Stimulated activated CD4-positive, alpha-beta T cell treated with anti-CD3 and anti-CD28 coated beads, Interleukin-12 subunit alpha, Interleukin-12 subunit beta, amount 100 ng/mL, for 24 hours (primary cell): ENCODE data around the gene CEBPZOS.
"Not testable (repeated sequence)": the region's sequence is repeated elsewhere in the genome, so short reads cannot be mapped to it uniquely, and the experiment has no call there.

ENCODE experiments used
- DNase-seq, 2 experiments: peaks; one replicate each; pipeline ENCODE4 v3.0.0-alpha.2; 2020; ENCODE audit warnings: low read depth in 2 of 2

CEBPZOS gene

GRCh38 chr2:37191253-37191652 lies 5.0 kb upstream of the CEBPZOS start:
- no peak for DNase-seq

- no peak for DNase-seq
Measured at GRCh38 chr2:37191747-37192146, 4.5 kb upstream of the CEBPZOS start.

- DNase-seq = no peak
Measured at GRCh38 chr2:37192551-37192950, 3.7 kb upstream of the CEBPZOS start.

- not testable (repeated sequence) for DNase-seq
Measured at GRCh38 chr2:37195862-37196319, 405 bp upstream of the CEBPZOS start.

GRCh38 chr2:37198681-37199065 lies 2.4 kb downstream of the CEBPZOS start:
- DNase-seq = no peak

GRCh38 chr2:37201208-37201607 lies 4.9 kb downstream of the CEBPZOS start:
- DNase-seq = no peak

- no peak for DNase-seq
Measured at GRCh38 chr2:37201766-37202165, 5.5 kb downstream of the CEBPZOS start.

GRCh38 chr2:37203708-37204107 lies 7.4 kb downstream of the CEBPZOS start:
- DNase-seq = no peak

GRCh38 chr2:37205071-37205661 lies 8.9 kb downstream of the CEBPZOS start:
- not testable (repeated sequence) for DNase-seq

GRCh38 chr2:37205689-37206341 lies 9.5 kb downstream of the CEBPZOS start:
- no peak for DNase-seq

GRCh38 chr2:37206760-37207159 lies 10.5 kb downstream of the CEBPZOS start:
- DNase-seq = not testable (repeated sequence)

- DNase-seq = no peak
Measured at GRCh38 chr2:37211212-37211611, 14.9 kb downstream of the CEBPZOS start.

GRCh38 chr2:37211939-37212338 lies 15.6 kb downstream of the CEBPZOS start:
- no peak for DNase-seq

- DNase-seq = no peak
Measured at GRCh38 chr2:37215250-37215649, 19.0 kb downstream of the CEBPZOS start.

- no peak for DNase-seq
Measured at GRCh38 chr2:37219046-37219445, 22.8 kb downstream of the CEBPZOS start.

GRCh38 chr2:37223131-37223530 lies 26.8 kb downstream of the CEBPZOS start:
- no peak for DNase-seq

- no peak for DNase-seq
Measured at GRCh38 chr2:37224063-37224462, 27.8 kb downstream of the CEBPZOS start.

- not testable (repeated sequence) for DNase-seq
Measured at GRCh38 chr2:37225129-37225528, 28.8 kb downstream of the CEBPZOS start.

GRCh38 chr2:37226863-37227262 lies 30.6 kb downstream of the CEBPZOS start:
- DNase-seq = no peak

- no peak for DNase-seq
Measured at GRCh38 chr2:37228788-37229187, 32.5 kb downstream of the CEBPZOS start.

- DNase-seq = no peak
Measured at GRCh38 chr2:37230581-37230980, 34.3 kb downstream of the CEBPZOS start.

- DNase-seq = peak; percentile 80 to 88
Measured at GRCh38 chr2:37231241-37232130, 35.2 kb downstream of the CEBPZOS start, which contains the start of the genes CEBPZ and NDUFAF7. TSS of gene CEBPZ (minus strand) at chr2:37231596. CDS start at chr2:37231567, 29 bp downstream. TSS of gene NDUFAF7 (plus strand) at chr2:37231658. CDS start at chr2:37231706, 48 bp downstream.
